ENCODE results near the gene RIOX2. TPM values are rescaled to one million over a fixed set of nuclear protein-coding genes. Genes with fewer than 3 reads are reported as not detected.

RIOX2 gene
- total RNA-seq, 1 donor from 2014 or later, result 26.5 TPM

DNA sequence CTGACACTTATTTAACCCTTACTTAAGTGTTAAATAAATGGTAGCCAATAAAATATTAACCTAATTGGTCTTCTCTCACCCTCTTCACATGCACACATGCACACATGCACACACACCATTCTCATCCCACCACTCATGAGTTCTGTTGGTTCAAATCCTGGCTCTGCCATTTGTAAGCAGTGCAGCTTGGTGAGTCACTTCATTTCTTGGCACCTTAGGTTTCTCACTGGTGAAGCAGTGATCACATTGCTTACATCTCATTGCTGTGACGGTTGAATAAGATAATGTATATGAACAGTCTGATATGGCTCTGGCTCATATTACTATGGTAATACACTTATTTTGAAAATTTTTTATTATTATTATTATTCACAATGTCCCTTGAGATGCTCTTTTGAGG lies 33.8 kb downstream of the RIOX2 start:
- TF ChIP-seq, protein P1, sequence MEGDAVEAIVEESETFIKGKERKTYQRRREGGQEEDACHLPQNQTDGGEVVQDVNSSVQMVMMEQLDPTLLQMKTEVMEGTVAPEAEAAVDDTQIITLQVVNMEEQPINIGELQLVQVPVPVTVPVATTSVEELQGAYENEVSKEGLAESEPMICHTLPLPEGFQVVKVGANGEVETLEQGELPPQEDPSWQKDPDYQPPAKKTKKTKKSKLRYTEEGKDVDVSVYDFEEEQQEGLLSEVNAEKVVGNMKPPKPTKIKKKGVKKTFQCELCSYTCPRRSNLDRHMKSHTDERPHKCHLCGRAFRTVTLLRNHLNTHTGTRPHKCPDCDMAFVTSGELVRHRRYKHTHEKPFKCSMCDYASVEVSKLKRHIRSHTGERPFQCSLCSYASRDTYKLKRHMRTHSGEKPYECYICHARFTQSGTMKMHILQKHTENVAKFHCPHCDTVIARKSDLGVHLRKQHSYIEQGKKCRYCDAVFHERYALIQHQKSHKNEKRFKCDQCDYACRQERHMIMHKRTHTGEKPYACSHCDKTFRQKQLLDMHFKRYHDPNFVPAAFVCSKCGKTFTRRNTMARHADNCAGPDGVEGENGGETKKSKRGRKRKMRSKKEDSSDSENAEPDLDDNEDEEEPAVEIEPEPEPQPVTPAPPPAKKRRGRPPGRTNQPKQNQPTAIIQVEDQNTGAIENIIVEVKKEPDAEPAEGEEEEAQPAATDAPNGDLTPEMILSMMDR (IDR thresholded peaks at IDR 0.05), result no peak
- no peak overlapping the region for H3K27ac Mint-ChIP-seq (ENCODE audit: unreplicated experiment)
- peaks cover 11% of the 10 kb centered on the region for H3K4me1 Mint-ChIP-seq (ENCODE audit: low read depth)
- H3K36me3 Mint-ChIP-seq (ENCODE audit: low read depth), result peaks cover 22% of the 10 kb centered on the region
- DNase-seq (ENCODE audit: low spot score), result no peak
- no peaks in the 10 kb centered on the region for H3K9me3 Mint-ChIP-seq (ENCODE audit: low read depth)
- H3K27me3 Mint-ChIP-seq (ENCODE audit: low read depth), result no peaks in the 10 kb centered on the region
- no peak overlapping the region for H3K4me3 Mint-ChIP-seq (ENCODE audit: unreplicated experiment)

DNA sequence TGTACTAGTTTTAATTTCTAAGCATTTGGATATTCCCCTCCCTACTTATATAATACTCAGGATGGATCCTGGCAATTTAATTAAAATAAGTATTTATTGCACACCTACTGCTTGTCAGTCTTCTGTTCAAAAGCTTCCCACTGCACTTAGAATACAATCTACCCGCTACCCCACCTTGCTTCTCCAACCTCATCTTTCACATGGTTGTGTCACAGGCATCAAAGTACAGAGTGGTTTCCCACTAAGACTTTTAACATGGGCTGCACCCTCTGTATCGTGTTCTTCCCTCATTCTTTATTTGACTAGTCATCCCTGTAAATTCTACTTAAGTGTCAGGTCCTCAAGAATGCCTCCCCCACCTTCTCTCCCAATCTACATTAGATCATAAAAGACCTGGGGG lies 35.0 kb downstream of the RIOX2 start:
- H3K27me3 Mint-ChIP-seq (ENCODE audit: low read depth), result no peaks in the 10 kb centered on the region
- TF ChIP-seq, protein P1 (IDR thresholded peaks at IDR 0.05), result no peak
- no peaks in the 10 kb centered on the region for H3K9me3 Mint-ChIP-seq (ENCODE audit: low read depth)
- peaks cover 18% of the 10 kb centered on the region for H3K36me3 Mint-ChIP-seq (ENCODE audit: low read depth)
- no peak overlapping the region for H3K4me3 Mint-ChIP-seq (ENCODE audit: unreplicated experiment)
- peaks cover 9% of the 10 kb centered on the region for H3K4me1 Mint-ChIP-seq (ENCODE audit: low read depth)
- DNase-seq (ENCODE audit: low spot score), result no peak
- H3K27ac Mint-ChIP-seq (ENCODE audit: unreplicated experiment), result no peak overlapping the region

DNA sequence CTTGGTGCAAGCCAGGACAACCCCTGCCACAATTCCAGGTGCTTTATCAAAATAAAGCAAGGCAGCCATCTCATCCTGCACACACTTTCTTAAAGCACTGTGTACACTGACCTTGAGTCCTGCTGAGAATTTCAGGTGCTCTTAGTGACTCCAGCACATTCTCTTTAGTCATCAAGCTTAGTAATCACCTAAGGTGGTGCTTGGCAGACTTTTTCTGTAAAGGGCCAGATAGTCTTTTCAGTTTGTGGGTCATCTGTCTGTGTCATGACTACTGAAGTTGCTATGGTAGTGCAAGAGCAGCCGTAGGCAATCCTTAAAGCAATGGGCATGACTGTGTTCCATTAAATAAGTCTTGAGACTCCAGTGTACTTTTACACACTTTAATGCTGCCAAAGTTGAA lies 36.4 kb downstream of the RIOX2 start:
- H3K4me1 Mint-ChIP-seq (ENCODE audit: low read depth), result peaks cover 9% of the 10 kb centered on the region
- DNase-seq (ENCODE audit: low spot score), result no peak
- H3K9me3 Mint-ChIP-seq (ENCODE audit: low read depth), result no peaks in the 10 kb centered on the region
- H3K27ac Mint-ChIP-seq (ENCODE audit: unreplicated experiment), result no peak overlapping the region
- H3K36me3 Mint-ChIP-seq (ENCODE audit: low read depth), result peaks cover 26% of the 10 kb centered on the region
- no peaks in the 10 kb centered on the region for H3K27me3 Mint-ChIP-seq (ENCODE audit: low read depth)
- TF ChIP-seq, protein P1 (IDR thresholded peaks at IDR 0.05), result no peak
- H3K4me3 Mint-ChIP-seq (ENCODE audit: unreplicated experiment), result no peak overlapping the region

DNA sequence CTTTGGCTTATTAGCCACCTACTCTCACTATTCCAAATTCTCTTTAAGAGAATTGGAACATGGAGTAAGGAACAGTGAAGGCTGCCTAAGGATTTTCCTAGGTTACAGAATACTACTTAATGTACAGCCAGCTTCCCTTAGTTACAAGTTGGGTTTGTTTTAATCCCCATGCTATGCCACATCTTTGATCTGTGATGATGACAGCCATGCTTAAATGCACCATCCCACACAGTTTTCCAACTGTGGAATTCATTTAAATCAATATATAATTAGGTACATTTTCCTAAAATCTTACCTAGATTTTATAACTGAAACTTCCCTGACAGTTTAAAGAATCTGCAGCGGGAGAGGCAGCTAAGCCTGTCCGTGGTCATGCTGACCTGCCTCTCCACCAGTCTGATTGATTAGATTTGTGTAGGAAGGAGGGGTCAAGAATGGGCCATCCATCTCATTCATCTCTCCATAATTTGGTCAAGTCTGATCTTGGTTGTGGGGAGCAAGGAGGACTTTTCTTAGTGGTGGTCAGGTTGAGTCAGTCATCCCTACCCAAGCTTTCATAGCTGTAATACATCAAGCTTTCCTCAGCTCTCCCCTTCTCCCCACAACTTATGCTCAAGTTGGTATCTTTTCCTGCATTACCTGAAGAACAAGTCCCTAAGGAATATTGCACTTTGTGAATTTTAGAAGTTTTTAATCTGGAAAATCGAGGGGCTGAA lies 37.1 kb downstream of the RIOX2 start:
- Mint-ChIP-seq H3K27ac (ENCODE audit: unreplicated experiment) (no peak overlapping the region), H3K9me3 (ENCODE audit: low read depth) (peaks cover 5% of the 10 kb centered on the region), H3K4me3 (ENCODE audit: unreplicated experiment) (no peak overlapping the region), H3K4me1 (ENCODE audit: low read depth) (peaks cover 9% of the 10 kb centered on the region), H3K36me3 (ENCODE audit: low read depth) (peaks cover 30% of the 10 kb centered on the region), H3K27me3 (ENCODE audit: low read depth) (no peaks in the 10 kb centered on the region)
- DNase-seq (ENCODE audit: low spot score), result no peak
- TF ChIP-seq, protein P1 (IDR thresholded peaks at IDR 0.05), result no peak

DNA sequence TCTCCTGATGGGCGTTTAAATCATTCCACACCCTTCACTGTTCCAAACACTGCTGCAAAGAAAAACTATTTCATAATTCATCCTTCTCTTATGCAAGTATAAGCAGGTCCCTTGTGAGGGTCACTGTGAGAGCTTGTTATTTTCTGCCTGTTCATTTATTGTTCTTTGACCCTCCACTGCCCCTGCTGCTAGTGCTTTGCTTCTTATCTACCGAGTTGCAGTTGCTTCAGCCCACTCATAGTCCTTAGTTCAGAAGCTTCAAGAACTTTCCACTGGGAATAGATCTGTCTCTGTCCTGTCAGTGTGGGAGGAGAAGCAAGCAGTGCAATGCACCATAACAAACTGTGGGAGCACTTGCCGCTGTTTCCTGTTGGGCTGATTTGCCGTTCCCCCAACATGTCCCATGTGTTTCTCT lies 39.8 kb downstream of the RIOX2 start:
- Mint-ChIP-seq H3K9me3 (ENCODE audit: low read depth) (peaks cover 6% of the 10 kb centered on the region), H3K4me3 (ENCODE audit: unreplicated experiment) (no peak overlapping the region), H3K27me3 (ENCODE audit: low read depth) (no peaks in the 10 kb centered on the region), H3K4me1 (ENCODE audit: low read depth) (peaks cover 5% of the 10 kb centered on the region), H3K27ac (ENCODE audit: unreplicated experiment) (no peak overlapping the region), H3K36me3 (ENCODE audit: low read depth) (peaks cover 31% of the 10 kb centered on the region)
- TF ChIP-seq, protein P1 (IDR thresholded peaks at IDR 0.05), result no peak
- DNase-seq (ENCODE audit: low spot score), result no peak
